Kidney glomerular epithelial cell (primary cell): Measurements from ENCODE around the gene HSD17B2.
"Not testable (repeated sequence)": the region's sequence is repeated elsewhere in the genome, so short reads cannot be mapped to it uniquely, and the experiment has no call there.

Source experiments
- DNase-seq: peaks from one replicate; lab custom pipeline; 2025; lab: John Stamatoyannopoulos, UW

The HSD17B2 gene

DNA sequence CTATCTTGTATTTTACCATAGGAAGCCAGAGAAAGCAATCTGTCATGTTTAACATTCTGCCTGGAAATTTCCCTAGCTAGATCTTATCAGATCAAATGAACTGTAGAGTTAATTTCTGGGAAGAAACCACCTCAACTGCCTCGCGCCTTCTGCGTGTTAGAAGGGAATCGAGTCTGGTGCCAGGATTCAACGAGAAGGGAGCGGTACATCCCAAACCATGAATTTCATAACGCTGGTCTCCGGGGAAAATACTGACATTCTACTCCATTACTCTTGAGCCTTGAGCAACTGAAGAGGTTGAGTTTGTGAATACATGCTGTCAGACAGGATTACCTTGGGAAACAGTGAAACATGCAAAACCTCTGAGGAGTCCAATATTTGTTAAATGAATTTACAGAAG, 99.8 kb downstream of the HSD17B2 start:
- DNase-seq, result no peak

DNA sequence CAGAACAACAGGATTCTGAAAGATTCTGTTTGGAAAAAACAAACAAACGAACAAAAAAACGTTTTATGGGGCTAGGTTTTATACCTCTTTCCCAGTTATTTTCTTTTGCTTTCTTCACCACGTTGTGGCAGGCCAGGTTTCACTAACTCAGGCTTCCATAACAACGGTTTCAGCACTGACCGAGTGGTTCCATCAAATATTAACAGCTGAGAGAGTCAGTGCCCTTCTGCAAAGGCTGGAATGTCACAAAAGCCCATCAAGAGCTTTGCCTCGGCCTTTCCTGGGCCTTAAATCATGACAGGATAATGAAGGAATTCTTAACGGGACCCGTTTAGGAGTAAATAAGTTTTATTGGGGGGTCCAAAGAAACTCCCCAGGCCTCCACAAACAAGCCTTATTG, 100.8 kb downstream of the HSD17B2 start:
- peak; percentile 50 for DNase-seq

DNA sequence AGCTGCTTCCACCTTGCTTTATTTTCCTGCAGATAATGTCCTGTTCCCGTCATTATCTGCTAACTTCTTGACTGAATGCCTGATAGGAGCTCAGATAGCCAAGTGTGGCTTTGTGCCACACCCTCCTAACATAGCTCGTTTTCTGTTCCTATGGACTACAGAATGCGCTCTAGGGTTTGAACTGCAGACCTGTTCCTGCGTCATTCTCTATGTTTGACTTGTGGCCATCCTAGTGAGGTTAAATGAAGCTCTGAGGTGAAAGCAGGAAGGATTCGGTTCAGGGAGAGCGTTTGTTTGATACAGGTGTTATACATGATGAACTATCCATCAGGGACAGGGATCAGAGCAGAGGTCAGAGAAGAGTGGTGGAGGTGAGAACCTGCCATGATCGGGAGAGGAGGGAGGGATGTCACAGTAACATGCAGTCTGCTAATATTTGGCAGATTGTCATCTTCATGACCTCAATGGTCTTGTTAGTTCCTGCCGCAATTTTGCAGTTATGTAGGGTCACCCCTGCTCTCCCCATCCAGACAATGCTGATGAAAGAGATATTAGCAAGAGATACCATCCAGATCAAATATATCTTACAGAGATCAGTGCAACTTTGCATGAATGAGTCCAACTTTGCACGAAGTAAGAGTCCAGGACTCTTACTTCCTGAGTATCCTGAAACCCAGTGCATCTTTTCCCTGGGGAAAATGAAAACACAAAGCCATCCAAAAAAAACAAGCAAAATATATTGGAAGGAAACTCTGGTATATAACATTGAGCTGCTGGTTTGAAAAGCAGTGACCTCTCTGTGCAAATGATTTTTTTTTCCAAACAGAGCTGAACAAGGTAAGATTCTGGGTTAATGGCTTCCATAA, 102.1 kb downstream of the HSD17B2 start:
- no peak for DNase-seq

DNA sequence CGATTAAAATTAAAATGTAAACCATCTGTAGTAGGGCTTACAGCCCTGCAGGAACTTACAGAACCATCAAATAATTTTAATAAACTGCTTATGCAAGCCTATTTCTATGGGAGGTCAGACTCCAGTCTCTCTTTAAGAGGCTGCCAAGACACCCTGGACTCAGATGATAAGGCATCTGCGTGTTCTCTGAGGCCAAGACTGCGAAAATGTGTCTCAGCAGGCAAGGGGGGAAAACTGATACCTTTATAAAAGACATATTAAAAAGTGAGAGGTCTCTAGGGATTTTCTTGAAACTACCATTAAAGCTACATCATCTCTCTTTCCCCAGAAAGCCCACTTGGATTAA, 102.7 kb downstream of the HSD17B2 start:
- no peak for DNase-seq

DNA sequence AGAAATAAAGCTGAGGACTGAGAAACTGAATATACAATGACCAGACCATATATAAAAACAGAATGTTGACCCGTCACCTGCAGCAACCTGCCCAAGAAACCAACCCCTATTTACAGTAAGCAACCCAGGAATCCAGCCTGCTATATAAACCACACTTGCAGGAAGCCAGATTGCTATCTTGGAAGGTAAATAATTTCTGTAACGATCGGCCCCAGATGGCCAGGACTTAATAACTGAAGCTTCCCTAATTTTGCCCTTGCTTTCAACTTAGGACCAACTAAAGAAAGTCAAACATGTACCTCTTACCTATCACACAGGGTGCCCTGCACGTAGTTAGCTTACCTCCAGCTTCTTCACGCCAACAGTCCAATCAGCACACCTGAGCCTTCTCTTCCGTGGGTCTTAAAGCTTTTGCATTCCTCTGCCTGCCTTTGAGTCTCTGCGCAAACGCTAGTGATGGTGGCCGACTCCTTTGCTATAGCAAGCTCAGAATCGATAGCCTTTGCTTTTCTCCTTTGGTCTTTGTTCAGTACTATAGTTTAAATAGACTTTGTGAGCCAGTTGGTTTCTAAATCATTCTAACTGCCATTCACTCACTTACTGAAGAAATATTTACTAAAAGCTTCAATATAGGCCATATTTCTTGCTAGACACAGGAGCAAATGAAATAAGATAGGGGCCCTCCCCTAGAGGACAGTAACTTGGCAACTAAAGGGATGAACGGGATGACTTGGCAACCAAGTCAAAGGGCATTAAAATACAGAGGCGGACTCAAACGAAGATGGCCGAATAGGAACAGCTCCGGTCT, 103.6 kb downstream of the HSD17B2 start:
- no peak for DNase-seq

DNA sequence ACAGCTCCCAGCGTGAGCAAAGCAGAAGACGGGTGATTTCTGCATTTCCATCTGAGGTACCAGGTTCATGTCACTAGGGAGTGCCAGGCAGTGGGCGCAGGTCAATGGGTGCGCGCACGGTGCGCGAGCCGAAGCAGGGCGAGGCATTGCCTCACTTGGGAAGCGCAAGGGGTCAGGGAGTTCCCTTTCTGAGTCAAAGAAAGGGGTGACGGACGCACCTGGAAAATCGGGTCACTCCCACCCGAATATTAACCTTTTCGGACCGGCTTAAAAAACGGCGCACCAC, 104.2 kb downstream of the HSD17B2 start:
- DNase-seq, result not testable (repeated sequence)

DNA sequence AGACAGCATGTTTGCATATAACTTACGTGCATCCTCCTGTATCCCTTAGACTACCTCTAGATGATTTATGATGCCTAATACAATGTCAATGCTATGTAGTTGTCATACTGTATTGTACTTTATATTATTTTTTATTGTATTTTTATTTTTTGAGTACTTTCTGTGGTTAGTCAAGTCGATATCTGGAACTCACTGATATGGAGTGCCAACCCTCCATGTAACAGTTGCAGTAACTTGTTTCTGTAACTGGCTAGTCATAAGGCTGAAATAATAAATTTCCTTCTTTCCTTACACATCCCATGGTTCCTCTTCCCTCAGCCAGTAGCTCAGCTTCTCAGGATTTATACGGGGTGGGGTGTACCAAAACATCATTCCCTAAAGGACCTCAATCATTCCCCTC, 111.5 kb downstream of the HSD17B2 start:
- DNase-seq, result no peak

DNA sequence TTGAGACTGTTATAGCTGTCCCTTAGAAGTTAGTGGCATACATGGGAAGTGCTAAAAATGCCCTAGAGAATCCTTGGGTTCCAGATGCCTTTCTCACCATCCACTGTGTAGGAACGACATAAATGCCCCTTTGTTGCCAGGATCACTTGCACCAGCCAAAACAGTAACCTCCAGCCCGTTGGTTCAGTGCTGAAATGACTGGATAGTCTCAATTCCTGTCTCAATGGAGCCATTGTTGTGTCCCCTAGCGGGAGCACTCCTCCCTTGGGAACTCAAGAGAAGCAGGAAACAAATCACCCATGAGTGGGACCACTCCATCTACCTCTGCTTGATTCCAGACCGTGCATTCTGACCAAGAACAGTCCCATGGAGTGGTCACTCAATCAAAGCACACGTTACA, 111.9 kb downstream of the HSD17B2 start:
- DNase-seq, result no peak

DNA sequence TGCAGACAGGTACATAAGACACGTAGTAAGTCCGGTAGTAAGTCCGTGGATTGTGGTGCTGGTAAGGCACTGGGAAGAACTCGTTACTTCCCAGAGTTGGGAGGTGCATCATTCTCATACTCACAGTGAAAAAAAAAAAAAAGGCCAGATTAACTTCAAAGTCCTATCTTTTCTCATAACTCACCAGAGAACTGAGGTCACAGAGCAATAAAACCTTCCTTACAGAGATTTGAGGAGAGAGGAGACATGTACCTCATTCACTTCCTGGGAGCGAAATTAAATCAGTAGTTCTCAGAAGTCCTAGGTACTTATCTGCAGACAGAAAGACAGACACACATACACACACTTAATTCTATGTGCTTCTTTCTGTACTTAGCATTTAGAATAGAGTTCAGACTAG, 112.5 kb downstream of the HSD17B2 start:
- no peak for DNase-seq
